GM19328 (cell line): Measurements from ENCODE around the gene DNAJC11.
"Not testable (repeated sequence)": the region's sequence is repeated elsewhere in the genome, so short reads cannot be mapped to it uniquely, and the experiment has no call there.

Source experiments
- ATAC-seq: cut with Tn5 transposase; IDR thresholded peaks from one replicate; pipeline ENCODE4 v1.9.1; 2021; ENCODE audit warnings: mild to moderate bottlenecking, moderate library complexity; ENCODE audit not compliant: unreplicated experiment

The DNAJC11 gene

GRCh38 chr1:6658359-6659060 is 43.1 kb downstream of the DNAJC11 start:
- no peak for ATAC-seq

DNA sequence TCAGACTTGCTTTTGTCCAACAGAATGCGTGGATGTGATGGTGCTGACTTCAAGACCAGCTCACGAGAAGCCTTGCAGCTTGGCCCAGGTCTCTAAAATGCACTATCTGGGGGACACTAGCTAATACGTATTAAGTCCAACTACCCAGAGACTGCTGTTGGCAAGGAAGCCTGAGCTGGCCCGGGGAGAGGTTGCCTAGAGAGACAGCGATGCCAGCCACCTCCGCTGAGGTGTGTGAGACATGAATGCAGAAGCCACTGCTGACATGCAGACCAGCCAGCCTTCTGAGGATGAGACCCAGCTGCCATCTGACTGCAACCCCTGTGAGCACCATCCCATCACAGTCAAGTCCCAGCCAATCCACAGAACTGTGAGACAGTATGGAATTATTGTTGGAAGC is 44.5 kb downstream of the DNAJC11 start:
- ATAC-seq, result no peak

GRCh38 chr1:6653436-6654290 is 48.0 kb downstream of the DNAJC11 start:
- no peak for ATAC-seq

GRCh38 chr1:6652986-6653385 is 48.6 kb downstream of the DNAJC11 start:
- no peak for ATAC-seq

GRCh38 chr1:6651909-6652308 is 49.7 kb downstream of the DNAJC11 start:
- no peak for ATAC-seq

DNA sequence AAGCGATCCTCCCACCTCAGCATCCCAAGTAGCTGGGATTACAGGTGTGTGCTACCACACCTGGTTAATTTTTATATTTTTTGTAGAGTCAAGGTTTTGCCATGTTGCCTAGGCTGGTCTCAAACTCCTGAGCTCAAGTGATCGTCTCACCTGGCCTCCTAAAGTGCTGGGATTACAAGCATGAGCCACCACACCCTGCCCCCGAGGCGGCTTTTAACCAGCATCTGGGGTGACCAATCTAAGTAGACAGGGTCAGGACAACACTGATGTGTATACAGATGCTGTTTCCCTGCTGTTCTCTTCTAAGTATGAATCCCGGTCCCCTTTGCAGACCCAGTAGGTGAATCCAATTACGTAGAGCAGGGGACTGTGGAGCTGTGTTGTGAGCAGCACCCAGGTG is 53.1 kb downstream of the DNAJC11 start:
- no peak for ATAC-seq

- no peak for ATAC-seq
Measured at GRCh38 chr1:6646499-6647148, 55.0 kb downstream of the DNAJC11 start.

- ATAC-seq, result no peak
Measured at GRCh38 chr1:6645018-6645417, 56.6 kb downstream of the DNAJC11 start.

DNA sequence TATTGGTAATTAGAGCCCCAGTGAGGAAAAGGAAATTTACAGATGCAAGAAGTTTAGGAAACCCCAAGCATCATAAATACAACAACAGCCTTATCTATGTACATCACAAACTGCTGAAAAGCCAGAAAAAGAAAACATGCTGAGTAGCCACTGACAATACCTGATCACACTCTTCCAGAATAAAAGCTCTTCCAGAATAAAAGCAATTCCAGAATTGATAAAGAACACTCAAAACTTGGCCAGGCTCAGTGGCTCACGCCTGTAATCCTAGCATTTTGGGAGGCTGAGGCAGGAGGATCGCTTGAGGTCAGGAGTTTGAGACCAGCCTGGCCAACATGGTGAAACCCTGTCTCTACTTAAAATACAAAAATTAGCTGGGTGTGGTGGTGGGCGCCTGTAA is 60.7 kb downstream of the DNAJC11 start:
- ATAC-seq, result not testable (repeated sequence)

GRCh38 chr1:6638226-6638625 is 63.4 kb downstream of the DNAJC11 start:
- ATAC-seq, result no peak

- no peak for ATAC-seq
Measured at GRCh38 chr1:6637770-6638169, 63.8 kb downstream of the DNAJC11 start.

DNA sequence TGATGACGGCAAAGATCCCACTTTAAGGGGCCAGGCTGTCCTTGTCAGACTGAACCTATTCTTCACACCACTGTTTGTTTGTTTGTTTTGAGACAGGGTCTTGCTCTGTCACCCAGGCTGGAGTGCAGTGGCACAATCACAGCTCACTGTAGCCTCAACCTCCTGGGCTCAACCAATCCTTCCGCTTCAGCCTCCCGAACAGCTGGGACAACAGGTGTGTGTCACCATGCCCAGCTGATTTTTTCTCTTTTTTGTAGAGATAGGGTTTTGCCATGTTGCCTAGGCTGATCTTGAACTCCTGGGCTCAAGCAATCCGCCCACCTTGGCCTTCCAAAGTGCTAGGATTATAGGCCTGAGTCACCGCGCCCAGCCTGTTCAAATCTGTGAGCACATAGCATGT is 64.8 kb downstream of the DNAJC11 start:
- ATAC-seq, result not testable (repeated sequence)

GRCh38 chr1:6635910-6636760 is 65.5 kb downstream of the DNAJC11 start:
- ATAC-seq, result no peak

GRCh38 chr1:6635161-6635909 is 66.3 kb downstream of the DNAJC11 start:
- no peak for ATAC-seq

DNA sequence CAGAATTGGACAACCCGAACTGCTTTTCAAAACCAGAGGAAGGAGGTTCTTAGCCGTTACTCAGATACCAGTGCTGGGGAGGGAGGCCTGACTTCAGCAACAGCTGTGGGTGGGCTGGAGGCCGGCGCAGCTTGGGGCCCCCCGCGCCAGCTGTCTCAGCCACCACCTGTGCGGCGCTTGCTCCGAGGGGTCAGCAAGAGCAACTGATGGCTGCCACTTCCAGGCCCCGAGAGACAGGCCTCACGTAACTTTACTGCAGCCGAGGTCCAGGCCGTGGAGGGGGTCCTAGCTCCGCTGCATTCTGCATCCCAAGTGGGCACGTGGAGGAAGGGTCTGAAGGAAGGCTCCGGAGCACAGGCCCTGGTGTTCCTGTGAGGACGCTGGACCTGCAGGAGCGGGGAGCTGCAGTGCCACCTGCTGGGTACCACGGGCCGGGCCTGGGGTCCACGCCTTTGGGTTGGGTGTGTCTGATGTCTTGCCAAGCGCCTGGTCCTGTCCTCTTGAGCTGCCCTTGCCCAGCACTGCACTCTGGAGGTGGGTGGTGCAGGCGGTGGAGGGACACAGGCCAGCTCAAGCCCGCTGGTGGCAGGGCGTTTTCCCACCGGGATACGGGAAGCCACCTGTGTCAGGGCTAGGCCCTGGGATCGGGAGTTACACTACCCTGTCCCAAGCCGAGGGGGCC is 67.1 kb downstream of the DNAJC11 start:
- ATAC-seq, result no peak

DNA sequence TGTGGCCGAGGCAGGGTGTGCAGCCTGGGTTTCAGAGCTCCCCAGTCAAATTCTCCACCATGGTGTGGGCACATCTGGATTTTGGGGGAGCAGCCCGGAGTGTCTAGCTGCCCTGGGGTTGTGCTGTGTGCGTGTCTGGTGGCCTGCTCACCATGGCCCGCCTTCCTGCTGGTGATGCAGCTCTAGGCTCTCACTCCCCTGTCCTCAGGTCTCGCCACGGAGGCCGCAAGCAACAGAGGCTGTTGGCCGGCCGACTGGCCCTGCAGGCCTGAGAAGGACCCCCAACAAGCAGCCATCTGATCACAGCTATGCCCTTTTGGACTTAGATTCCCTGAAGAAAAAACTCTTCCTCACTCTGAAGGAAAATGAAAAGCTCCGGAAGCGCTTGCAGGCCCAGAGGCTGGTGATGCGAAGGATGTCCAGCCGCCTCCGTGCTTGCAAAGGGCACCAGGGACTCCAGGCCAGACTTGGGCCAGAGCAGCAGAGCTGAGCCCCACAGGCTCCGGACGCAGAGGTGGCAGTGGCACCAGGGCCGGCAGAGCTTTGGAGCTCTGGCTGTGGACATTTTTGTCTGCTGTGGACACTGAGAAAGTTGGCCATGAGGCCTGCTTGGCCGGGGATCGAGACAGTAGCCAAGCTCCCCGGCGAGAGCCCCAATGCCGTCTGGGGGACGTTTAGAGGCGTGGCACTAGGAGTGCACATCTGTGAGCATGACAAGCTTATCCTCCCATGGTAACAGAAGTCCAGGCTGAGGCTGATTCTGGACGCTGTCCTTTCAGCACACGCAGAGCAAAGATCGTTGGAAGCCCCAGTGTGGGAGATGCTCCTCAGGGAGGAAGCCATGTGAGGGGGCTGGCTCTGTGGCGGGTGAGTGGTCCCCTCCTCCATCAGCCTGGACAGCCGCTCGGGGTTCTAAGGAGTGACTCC is 68.8 kb downstream of the DNAJC11 start:
- no peak for ATAC-seq

DNA sequence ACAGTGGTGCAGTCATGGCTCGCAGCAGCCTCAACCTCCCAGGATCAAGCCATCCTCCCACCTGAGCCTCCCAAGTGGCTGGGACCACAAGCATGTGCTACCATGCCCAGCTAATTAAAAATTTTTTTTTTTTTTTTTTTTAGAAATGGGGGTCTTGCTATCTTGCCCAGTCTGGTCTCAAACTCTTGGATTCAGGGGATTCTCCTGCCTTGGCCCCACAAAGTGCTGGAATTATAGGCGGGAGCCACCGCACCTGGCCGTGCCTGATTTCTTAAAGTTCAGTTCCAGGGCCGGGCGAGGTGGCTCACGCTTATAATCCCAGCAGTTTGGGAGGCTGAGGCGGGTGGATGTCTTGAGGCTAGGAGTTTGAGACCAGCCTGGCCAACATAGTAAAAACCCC is 70.6 kb downstream of the DNAJC11 start:
- ATAC-seq, result no peak

- no peak for ATAC-seq
Measured at GRCh38 chr1:6630027-6630426, 71.6 kb downstream of the DNAJC11 start.
